Measurements from ENCODE around the gene COPS4. TPM values are rescaled to one million over a fixed set of nuclear protein-coding genes. Genes with fewer than 3 reads are reported as not detected.
"Not testable (repeated sequence)": the region's sequence is repeated elsewhere in the genome, so short reads cannot be mapped to it uniquely, and the experiment has no call there.

COPS4 gene
- total RNA-seq (10 to 100 TPM; 27.8 to 30.9 TPM), polyA plus RNA-seq (ENCODE audit: insufficient read length in 6 of 6) (10 to 100 TPM; 64.9 to 77.0 (median 68.3) TPM)
- long read RNA-seq, donor 1, transcript COPS4-209 (11 exons, 1,695 nt), result minor isoform, 6 of 36 reads
- long read RNA-seq, donor 1, transcript COPS4-201 (10 exons, 1,744 nt), result major isoform, 22 of 36 reads
- long read RNA-seq, donor 1, partial matches to known transcripts, result 5 of 36 reads
- long read RNA-seq, donor 1, other reads (novel, unspliced or antisense), result 0 of 36 reads
- long read RNA-seq, donor 2, transcript COPS4-201 (10 exons, 1,744 nt), result major isoform, 26 of 63 reads
- long read RNA-seq, donor 2, partial matches to known transcripts, result 35 of 63 reads
- long read RNA-seq, donor 2, other reads (novel, unspliced or antisense), result 0 of 63 reads
- long read RNA-seq, donor 3, transcript COPS4-201 (10 exons, 1,744 nt), result major isoform, 30 of 32 reads
- long read RNA-seq, donor 3, partial matches to known transcripts, result 0 of 32 reads
- long read RNA-seq, donor 3, other reads (novel, unspliced or antisense), result 0 of 32 reads
- long read RNA-seq, donor 4, transcript COPS4-201 (10 exons, 1,744 nt), result major isoform, 18 of 21 reads
- long read RNA-seq, donor 4, partial matches to known transcripts, result 0 of 21 reads
- long read RNA-seq, donor 4, other reads (novel, unspliced or antisense), result 2 of 21 reads
- long read RNA-seq, donor 5, transcript COPS4-201 (10 exons, 1,744 nt), result major isoform, 30 of 36 reads
- long read RNA-seq, donor 5, partial matches to known transcripts, result 0 of 36 reads
- long read RNA-seq, donor 5, other reads (novel, unspliced or antisense), result 0 of 36 reads
- long read RNA-seq, donor 6, transcript COPS4-201 (10 exons, 1,744 nt), result major isoform, 36 of 49 reads
- long read RNA-seq, donor 6, partial matches to known transcripts, result 7 of 49 reads
- long read RNA-seq, donor 6, other reads (novel, unspliced or antisense), result 0 of 49 reads
- long read RNA-seq, donor 7, transcript COPS4-201 (10 exons, 1,744 nt), result major isoform, 26 of 28 reads
- long read RNA-seq, donor 7, partial matches to known transcripts, result 0 of 28 reads
- long read RNA-seq, donor 7, other reads (novel, unspliced or antisense), result 0 of 28 reads
- long read RNA-seq, donor 8, transcript COPS4-201 (10 exons, 1,744 nt), result major isoform, 23 of 25 reads
- long read RNA-seq, donor 8, partial matches to known transcripts, result 0 of 25 reads
- long read RNA-seq, donor 8, other reads (novel, unspliced or antisense), result 0 of 25 reads
- long read RNA-seq, donor 9, result 0 reads
- long read RNA-seq, donor 10, transcript COPS4-201 (10 exons, 1,744 nt), result major isoform, 25 of 27 reads
- long read RNA-seq, donor 10, partial matches to known transcripts, result 1 of 27 reads
- long read RNA-seq, donor 10, other reads (novel, unspliced or antisense), result 1 of 27 reads
- long read RNA-seq, donor 11, transcript COPS4-201 (10 exons, 1,744 nt), result major isoform, 48 of 50 reads
- long read RNA-seq, donor 11, partial matches to known transcripts, result 0 of 50 reads
- long read RNA-seq, donor 11, other reads (novel, unspliced or antisense), result 0 of 50 reads
- long read RNA-seq, donor 12, transcript COPS4-201 (10 exons, 1,744 nt), result major isoform, 27 of 29 reads
- long read RNA-seq, donor 12, partial matches to known transcripts, result 0 of 29 reads
- long read RNA-seq, donor 12, other reads (novel, unspliced or antisense), result 0 of 29 reads

- H3K27ac ChIP-seq, result peak within 1 kb of the TSS; percentile 93 to 97
- peaks cover 13 to 16% of the 10 kb centered on the region in 2 donors for H3K4me1 ChIP-seq
- no peaks in the 10 kb centered on the region for H3K9me3 ChIP-seq
- peak within 1 kb of the TSS; percentile 74 to 78 for H3K4me3 ChIP-seq
- TF ChIP-seq CTCF (IDR thresholded peaks at IDR 0.05), result peak; percentile 37 to 58
- ATAC-seq (peak; percentile 100), DNase-seq (peak; percentile 96 to 99 (median 98))
- intact Hi-C loops (cut with DNase I), result no loop called here
- H3K36me3 ChIP-seq, result no peaks in the 10 kb centered on the region
- no peaks in the 10 kb centered on the region for H3K27me3 ChIP-seq
Measured at GRCh38 chr4:83034630-83035494, at the start of gene COPS4. TSS of gene COPS4 (plus strand) at chr4:83035183. CDS start at chr4:83035225, 42 bp downstream.

- H3K4me3 ChIP-seq; ATAC-seq; H3K27ac ChIP-seq; H3K27me3 ChIP-seq; H3K36me3 ChIP-seq; DNase-seq; intact Hi-C loops (cut with DNase I); H3K9me3 ChIP-seq: not testable (repeated sequence)
- H3K4me1 ChIP-seq, result peaks cover 0 to 11% of the 10 kb centered on the region in 2 donors
Measured at GRCh38 chr4:82987519-82987918, 47.5 kb upstream of the COPS4 start.

- no peak overlapping the region for H3K4me3 ChIP-seq
- DNase-seq (no peak), ATAC-seq (no peak)
- H3K4me1 ChIP-seq, result peaks cover 0 to 11% of the 10 kb centered on the region in 2 donors
- H3K36me3 ChIP-seq, result peaks cover 0 to 7% of the 10 kb centered on the region in 2 donors
- intact Hi-C loops (cut with DNase I), result no loop called here
- no peaks in the 10 kb centered on the region for H3K9me3 ChIP-seq
- no peaks in the 10 kb centered on the region for H3K27me3 ChIP-seq
- no peak for TF ChIP-seq CTCF (IDR thresholded peaks at IDR 0.05)
- no peak overlapping the region for H3K27ac ChIP-seq
Measured at GRCh38 chr4:82988323-82988832, 46.6 kb upstream of the COPS4 start.

GRCh38 chr4:82989575-82990429 is 45.2 kb upstream of the COPS4 start:
- Histone ChIP-seq H3K27ac (peak overlapping the region in 1 of 2 donors; percentile 16), H3K4me1 (peaks cover 0 to 11% of the 10 kb centered on the region in 2 donors), H3K36me3 (no peaks in the 10 kb centered on the region), H3K9me3 (no peaks in the 10 kb centered on the region), H3K4me3 (no peak overlapping the region), H3K27me3 (no peaks in the 10 kb centered on the region)
- TF ChIP-seq CTCF (IDR thresholded peaks at IDR 0.05), result no peak
- DNase-seq (no peak), ATAC-seq (peak; percentile 58)
- intact Hi-C loops (cut with DNase I), result no loop called here
